Muscle layer of duodenum (tissue), 2 donors: ENCODE data around the gene AKIRIN2.

Experiments used
- H3K27ac ChIP-seq: one replicate; pipeline ENCODE4 v1.7.0; 2013; ENCODE audit warnings: mild to moderate bottlenecking, low read length
- H3K27me3 ChIP-seq: one replicate; pipeline ENCODE4 v1.7.0; 2013; ENCODE audit warnings: low read depth, mild to moderate bottlenecking, control low read depth, low read length
- H3K36me3 ChIP-seq, 2 donors: one replicate each; pipeline ENCODE4 v1.7.0; 2013; ENCODE audit warnings: low read length in 2 of 2, control low read depth in 1 of 2, mild to moderate bottlenecking in 1 of 2; ENCODE audit not compliant: insufficient read depth in 2 of 2, control insufficient read depth in 1 of 2
- H3K4me1 ChIP-seq, 2 donors: one replicate each; pipeline ENCODE4 v1.7.0; 2013; ENCODE audit warnings: low read length in 2 of 2, mild to moderate bottlenecking in 2 of 2, control low read depth in 1 of 2, moderate library complexity in 1 of 2; ENCODE audit not compliant: insufficient read depth in 2 of 2, control insufficient read depth in 1 of 2
- H3K4me3 ChIP-seq, 2 donors: one replicate each; pipeline ENCODE4 v1.7.0; 2013; ENCODE audit warnings: low read length in 2 of 2, low read depth in 1 of 2, mild to moderate bottlenecking in 1 of 2
- H3K9me3 ChIP-seq, 2 donors: one replicate each; pipeline ENCODE4 v1.7.0; 2013; ENCODE audit warnings: low read length in 2 of 2, control low read depth in 1 of 2, mild to moderate bottlenecking in 1 of 2; ENCODE audit not compliant: control insufficient read depth in 1 of 2
- donor health status: healthy.

AKIRIN2 gene

GRCh38 chr6:87641065-87641692 lies 60.9 kb downstream of the AKIRIN2 start:
- Histone ChIP-seq H3K27me3 (no peaks in the 10 kb centered on the region), H3K36me3 (peaks cover 8 to 26% of the 10 kb centered on the region in 2 donors), H3K9me3 (no peaks in the 10 kb centered on the region), H3K27ac (no peak overlapping the region), H3K4me3 (no peak overlapping the region), H3K4me1 (no peaks in the 10 kb centered on the region)

DNA sequence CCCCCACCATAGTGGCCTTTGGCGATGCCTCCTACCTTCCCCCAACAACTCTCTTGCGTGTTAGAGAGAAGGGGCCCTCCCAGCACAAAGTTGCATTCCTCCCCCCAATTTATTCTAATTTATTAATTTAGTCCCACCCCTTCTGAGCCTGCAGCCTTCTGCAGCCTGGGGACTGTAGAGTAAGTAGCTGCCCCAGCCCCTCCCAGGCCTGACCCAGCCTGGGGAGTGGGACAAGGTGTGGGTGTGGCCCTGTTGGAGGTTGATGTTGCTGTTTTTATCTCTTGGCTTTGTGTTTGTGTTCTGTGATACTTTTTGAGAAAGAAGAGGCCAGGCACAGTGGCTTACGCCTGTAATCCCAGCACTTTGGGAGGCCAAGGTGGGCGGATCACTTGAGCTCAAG lies 62.7 kb downstream of the AKIRIN2 start:
- Histone ChIP-seq H3K4me3 (no peak overlapping the region), H3K9me3 (no peaks in the 10 kb centered on the region), H3K4me1 (no peaks in the 10 kb centered on the region), H3K36me3 (peaks cover 8 to 37% of the 10 kb centered on the region in 2 donors), H3K27me3 (no peaks in the 10 kb centered on the region), H3K27ac (no peak overlapping the region)

- Histone ChIP-seq H3K27me3 (no peaks in the 10 kb centered on the region), H3K27ac (no peak overlapping the region), H3K36me3 (peaks cover 8 to 39% of the 10 kb centered on the region in 2 donors), H3K4me1 (no peaks in the 10 kb centered on the region), H3K9me3 (no peaks in the 10 kb centered on the region), H3K4me3 (no peak overlapping the region)
Observed at GRCh38 chr6:87637106-87637505, 64.9 kb downstream of the AKIRIN2 start.

DNA sequence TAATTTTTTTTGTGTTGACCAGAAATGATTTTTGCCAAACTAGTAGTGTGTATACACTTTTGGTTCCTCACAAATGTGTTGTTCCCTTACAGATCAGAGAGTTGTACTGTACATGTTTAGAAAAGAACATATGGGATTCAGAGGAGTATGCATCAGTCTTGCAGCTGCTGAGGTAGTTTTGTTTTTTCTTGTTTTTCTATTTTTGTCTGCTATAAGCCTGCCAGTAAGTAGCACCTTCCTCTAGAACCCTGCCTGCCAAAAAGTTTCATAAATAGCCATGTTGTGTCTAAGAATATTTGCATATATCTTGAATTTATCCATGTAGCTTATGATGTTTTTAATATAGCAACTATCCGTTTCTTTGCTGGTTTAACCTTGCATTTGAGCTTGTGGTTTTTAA lies 65.7 kb downstream of the AKIRIN2 start:
- H3K27me3 ChIP-seq = no peaks in the 10 kb centered on the region
- no peaks in the 10 kb centered on the region for H3K4me1 ChIP-seq
- no peak overlapping the region for H3K4me3 ChIP-seq
- H3K9me3 ChIP-seq = no peaks in the 10 kb centered on the region
- no peak overlapping the region for H3K27ac ChIP-seq
- peaks cover 8 to 39% of the 10 kb centered on the region in 2 donors for H3K36me3 ChIP-seq

GRCh38 chr6:87633851-87634250 lies 68.2 kb downstream of the AKIRIN2 start:
- H3K9me3 ChIP-seq = no peaks in the 10 kb centered on the region
- no peak overlapping the region for H3K27ac ChIP-seq
- H3K4me3 ChIP-seq = no peak overlapping the region
- peaks cover 8 to 33% of the 10 kb centered on the region in 2 donors for H3K36me3 ChIP-seq
- H3K4me1 ChIP-seq = no peaks in the 10 kb centered on the region
- H3K27me3 ChIP-seq = no peaks in the 10 kb centered on the region

DNA sequence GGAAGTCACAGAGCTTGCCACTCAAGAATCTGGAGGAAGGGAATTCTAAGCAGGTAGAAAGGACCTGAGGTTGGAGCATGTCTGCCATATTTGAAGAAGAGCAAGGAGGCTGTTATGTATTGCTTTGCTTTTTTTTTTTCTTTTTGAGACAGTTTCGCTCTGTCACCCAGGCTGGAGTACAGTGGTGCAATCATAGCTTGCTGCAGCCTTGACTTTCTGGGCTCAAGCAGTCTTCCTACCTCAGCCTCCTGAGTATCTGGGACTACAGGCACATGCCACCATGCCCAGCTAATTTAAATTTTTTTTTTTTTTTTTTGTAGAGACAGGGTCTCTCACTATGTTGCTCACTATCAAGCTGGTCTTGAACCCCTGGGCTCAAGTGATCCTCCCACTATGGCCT lies 71.3 kb downstream of the AKIRIN2 start:
- Histone ChIP-seq H3K4me1 (no peaks in the 10 kb centered on the region), H3K27me3 (no peaks in the 10 kb centered on the region), H3K9me3 (no peaks in the 10 kb centered on the region), H3K27ac (no peak overlapping the region), H3K4me3 (no peak overlapping the region), H3K36me3 (peaks cover 5 to 18% of the 10 kb centered on the region in 2 donors)

- H3K27ac ChIP-seq = no peak overlapping the region
- no peak overlapping the region for H3K4me3 ChIP-seq
- peaks cover 5 to 6% of the 10 kb centered on the region in 2 donors for H3K36me3 ChIP-seq
- H3K9me3 ChIP-seq = no peaks in the 10 kb centered on the region
- no peaks in the 10 kb centered on the region for H3K27me3 ChIP-seq
- H3K4me1 ChIP-seq = no peaks in the 10 kb centered on the region
Observed at GRCh38 chr6:87628881-87629280, 73.2 kb downstream of the AKIRIN2 start.

- H3K4me3 ChIP-seq = no peak overlapping the region
- H3K9me3 ChIP-seq = no peaks in the 10 kb centered on the region
- H3K27me3 ChIP-seq = no peaks in the 10 kb centered on the region
- H3K4me1 ChIP-seq = no peaks in the 10 kb centered on the region
- H3K27ac ChIP-seq = no peak overlapping the region
- H3K36me3 ChIP-seq = peaks cover 5 to 6% of the 10 kb centered on the region in 2 donors
Observed at GRCh38 chr6:87628424-87628823, 73.6 kb downstream of the AKIRIN2 start.
